Measurements from ENCODE around the gene LRRC15. TPM values are rescaled to one million over a fixed set of nuclear protein-coding genes. Genes with fewer than 3 reads are reported as not detected.

LRRC15 gene
- total RNA-seq, 2 experiments from 2014 or later, result not detected

DNA sequence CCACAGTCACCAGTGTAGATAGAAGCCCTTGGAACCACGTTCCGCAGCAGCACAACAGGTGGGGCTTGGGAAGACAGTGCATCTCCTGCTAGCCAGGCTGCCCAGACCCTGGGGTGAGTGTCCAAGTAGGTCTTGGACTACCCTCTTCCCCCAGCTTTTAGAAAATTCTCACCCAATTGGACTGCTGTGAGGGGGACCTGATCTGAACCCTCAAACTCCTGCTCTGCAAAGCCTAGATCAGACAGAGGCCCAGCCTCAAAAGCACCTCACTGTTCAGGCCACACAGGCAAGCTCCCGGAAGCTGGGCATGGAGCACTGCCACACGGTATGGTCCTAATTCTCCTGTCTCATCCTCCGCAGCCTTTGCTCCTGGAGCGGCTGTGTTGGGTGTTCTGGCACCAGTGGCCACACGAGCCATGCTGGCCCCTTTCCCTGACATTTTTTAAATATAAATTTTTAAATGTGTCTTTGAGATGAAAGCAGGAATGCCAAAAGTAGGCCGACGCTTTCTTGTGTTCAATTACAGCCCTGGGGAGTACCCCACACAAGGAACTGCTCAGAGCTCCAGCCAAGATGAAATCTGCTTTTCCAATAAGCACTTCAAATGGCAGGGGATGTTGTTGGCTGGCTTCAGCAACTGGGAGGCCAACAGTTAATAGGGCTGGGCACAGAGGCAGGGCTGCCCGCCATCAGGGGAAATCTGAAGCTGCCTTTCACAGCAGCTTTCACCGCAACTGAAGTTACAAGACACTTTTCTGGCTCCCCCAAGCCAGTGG, 59.3 kb downstream of the LRRC15 start:
- no peak overlapping the region for H2AFZ ChIP-seq (ENCODE audit: low read length)
- no peak overlapping the region for H3K4me2 ChIP-seq (ENCODE audit: low read length)
- no peak overlapping the region for H3K27ac ChIP-seq (ENCODE audit: low read depth, low read length, poor library complexity, severe bottlenecking)
- DNase-seq (ENCODE audit: low spot score), result no peak
- no peaks in the 10 kb centered on the region for H4K20me1 ChIP-seq (ENCODE audit: insufficient read depth, low read length)
- no peak overlapping the region for H3K4me3 ChIP-seq (ENCODE audit: low read depth, low read length, poor library complexity, severe bottlenecking)
- H3K79me2 ChIP-seq (ENCODE audit: insufficient read depth, low read depth, low read length), result no peaks in the 10 kb centered on the region
- no TSS peak for BruUV-seq (replicated peaks)
- ChIA-PET POLR2A (no interaction called here), CTCF (ENCODE audit: unreplicated experiment) (no interaction called here)
- no peaks in the 10 kb centered on the region for H3K9me3 ChIP-seq (ENCODE audit: low read length)
- no peaks in the 10 kb centered on the region for H3K9me2 ChIP-seq (ENCODE audit: insufficient read depth, low read length)
- intact Hi-C loops (cut with micrococcal nuclease; ENCODE audit: unreplicated experiment), result no loop called here
- H3K4me1 ChIP-seq (ENCODE audit: insufficient read depth, low read length, poor library complexity, severe bottlenecking), result peaks cover 24% of the 10 kb centered on the region
- TF ChIP-seq EZH2phosphoT487 (IDR thresholded peaks at IDR 0.05; ENCODE audit: borderline replicate concordance, low read depth, low read length), result no peak
- TF ChIP-seq, protein P1, sequence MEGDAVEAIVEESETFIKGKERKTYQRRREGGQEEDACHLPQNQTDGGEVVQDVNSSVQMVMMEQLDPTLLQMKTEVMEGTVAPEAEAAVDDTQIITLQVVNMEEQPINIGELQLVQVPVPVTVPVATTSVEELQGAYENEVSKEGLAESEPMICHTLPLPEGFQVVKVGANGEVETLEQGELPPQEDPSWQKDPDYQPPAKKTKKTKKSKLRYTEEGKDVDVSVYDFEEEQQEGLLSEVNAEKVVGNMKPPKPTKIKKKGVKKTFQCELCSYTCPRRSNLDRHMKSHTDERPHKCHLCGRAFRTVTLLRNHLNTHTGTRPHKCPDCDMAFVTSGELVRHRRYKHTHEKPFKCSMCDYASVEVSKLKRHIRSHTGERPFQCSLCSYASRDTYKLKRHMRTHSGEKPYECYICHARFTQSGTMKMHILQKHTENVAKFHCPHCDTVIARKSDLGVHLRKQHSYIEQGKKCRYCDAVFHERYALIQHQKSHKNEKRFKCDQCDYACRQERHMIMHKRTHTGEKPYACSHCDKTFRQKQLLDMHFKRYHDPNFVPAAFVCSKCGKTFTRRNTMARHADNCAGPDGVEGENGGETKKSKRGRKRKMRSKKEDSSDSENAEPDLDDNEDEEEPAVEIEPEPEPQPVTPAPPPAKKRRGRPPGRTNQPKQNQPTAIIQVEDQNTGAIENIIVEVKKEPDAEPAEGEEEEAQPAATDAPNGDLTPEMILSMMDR (conservative IDR thresholded peaks at IDR 0.05; ENCODE audit: low read length), result no peak
- no peaks in the 10 kb centered on the region for H3K36me3 ChIP-seq (ENCODE audit: insufficient read depth, low read length)

DNA sequence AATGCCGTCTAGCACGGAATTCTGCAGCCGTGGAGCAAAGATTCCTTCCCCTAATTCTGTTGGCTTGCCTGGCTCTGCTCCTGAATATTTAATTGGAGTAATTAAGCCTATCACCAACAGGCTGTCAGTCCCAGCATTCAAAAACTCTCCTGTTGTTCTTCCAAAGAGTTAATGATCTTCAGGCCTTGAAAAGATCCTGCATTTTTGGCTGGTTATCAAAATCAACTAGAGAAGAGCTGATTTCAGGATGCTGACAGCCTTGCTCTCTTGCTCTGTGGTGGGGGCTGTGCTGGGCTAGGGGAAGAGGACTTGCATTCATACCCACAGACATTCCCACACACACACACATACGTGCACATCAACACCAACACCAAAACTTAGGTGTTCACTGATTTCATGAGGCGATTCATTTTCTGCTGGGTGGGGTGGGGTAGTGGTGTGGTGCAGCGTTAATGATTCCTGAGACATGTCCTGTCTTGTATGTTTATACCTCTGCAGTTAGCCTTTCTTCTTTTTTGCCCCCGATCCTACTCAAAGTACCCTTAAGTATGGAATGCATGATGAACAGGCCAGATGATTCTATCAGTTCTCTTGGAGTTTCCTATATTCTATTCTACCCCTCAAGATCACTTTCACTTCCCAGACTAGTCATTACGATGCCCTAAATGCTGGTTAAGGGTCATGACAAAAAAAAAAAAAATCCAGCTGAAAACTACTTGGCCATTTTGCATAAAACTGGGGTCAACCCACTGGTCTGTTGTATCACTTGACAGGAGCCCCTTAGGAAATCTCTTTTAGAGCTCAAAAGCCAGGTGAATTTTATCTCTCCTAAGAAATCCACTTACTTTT, 60.7 kb downstream of the LRRC15 start:
- ChIA-PET CTCF (ENCODE audit: unreplicated experiment) (interaction anchor here (0.6 kb wide), 1 partner anchor 284 kb away, joined by 4 read pairs; no protein-coding TSS in a partner anchor), POLR2A (interaction anchor here (0.5 to 0.6 kb wide), 2 partner anchors 271 to 458 kb away, joined by 3 read pairs; no protein-coding TSS in a partner anchor)
- Histone ChIP-seq H3K4me2 (ENCODE audit: low read length) (no peak overlapping the region), H3K9me3 (ENCODE audit: low read length) (no peaks in the 10 kb centered on the region), H3K4me3 (ENCODE audit: low read depth, low read length, poor library complexity, severe bottlenecking) (no peak overlapping the region), H3K27ac (ENCODE audit: low read depth, low read length, poor library complexity, severe bottlenecking) (no peak overlapping the region), H3K4me1 (ENCODE audit: insufficient read depth, low read length, poor library complexity, severe bottlenecking) (peaks cover 24% of the 10 kb centered on the region), H3K9me2 (ENCODE audit: insufficient read depth, low read length) (no peaks in the 10 kb centered on the region), H2AFZ (ENCODE audit: low read length) (no peak overlapping the region), H3K36me3 (ENCODE audit: insufficient read depth, low read length) (no peaks in the 10 kb centered on the region), H3K79me2 (ENCODE audit: insufficient read depth, low read depth, low read length) (no peaks in the 10 kb centered on the region), H4K20me1 (ENCODE audit: insufficient read depth, low read length) (no peaks in the 10 kb centered on the region)
- TF ChIP-seq EZH2phosphoT487 (IDR thresholded peaks at IDR 0.05; ENCODE audit: borderline replicate concordance, low read depth, low read length), result no peak
- TF ChIP-seq, protein P1 (conservative IDR thresholded peaks at IDR 0.05; ENCODE audit: low read length), result no peak
- no peak for DNase-seq (ENCODE audit: low spot score)
- intact Hi-C loops (cut with micrococcal nuclease; ENCODE audit: unreplicated experiment), result no loop called here
- BruUV-seq (replicated peaks), result no TSS peak
